HG02571 (cell line): ENCODE results near the gene MMEL1.
"Not testable (repeated sequence)": the region's sequence is repeated elsewhere in the genome, so short reads cannot be mapped to it uniquely, and the experiment has no call there.

ENCODE experiments used
- ATAC-seq: cut with Tn5 transposase; IDR thresholded peaks from one replicate; pipeline ENCODE4 v1.9.1; 2021; ENCODE audit warnings: mild to moderate bottlenecking, moderate library complexity; ENCODE audit not compliant: unreplicated experiment

The MMEL1 gene

DNA sequence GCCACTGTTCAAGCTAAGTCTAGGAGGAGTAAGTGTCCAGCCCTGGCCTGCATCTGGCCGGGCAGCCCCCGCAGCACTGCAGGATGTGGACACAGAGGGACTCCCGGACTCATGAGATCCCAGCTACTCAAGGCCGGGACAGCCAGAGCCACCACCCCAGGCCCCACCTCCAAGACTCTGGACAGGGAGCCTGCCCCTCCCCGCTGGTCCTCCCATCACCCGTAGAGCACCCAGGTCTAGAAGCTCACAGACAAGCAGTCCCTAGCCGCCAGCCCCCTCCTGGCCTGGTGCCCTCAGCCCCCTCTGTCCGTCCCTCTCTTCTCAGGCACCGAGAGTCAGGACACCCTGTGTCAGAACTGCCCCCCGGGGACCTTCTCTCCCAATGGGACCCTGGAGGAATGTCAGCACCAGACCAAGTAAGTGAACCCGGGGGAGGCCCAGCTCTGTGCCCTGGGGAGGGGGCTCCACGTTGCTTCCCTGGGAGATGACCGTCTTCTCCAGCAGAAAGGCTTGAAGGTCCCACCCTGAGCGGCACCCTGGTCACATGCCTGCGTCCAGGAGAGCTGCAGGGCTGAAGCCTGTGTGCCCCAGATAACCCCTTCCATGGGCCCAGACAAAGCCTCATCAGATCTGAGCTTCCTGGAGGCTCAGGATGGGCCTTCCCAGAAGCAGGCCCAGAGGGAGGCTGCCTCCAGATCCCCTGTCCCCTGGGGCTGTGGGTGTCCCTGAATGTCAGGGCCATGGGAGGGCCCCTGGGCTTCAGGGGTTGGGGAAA, 72.3 kb downstream of the MMEL1 start:
- ATAC-seq = no peak

DNA sequence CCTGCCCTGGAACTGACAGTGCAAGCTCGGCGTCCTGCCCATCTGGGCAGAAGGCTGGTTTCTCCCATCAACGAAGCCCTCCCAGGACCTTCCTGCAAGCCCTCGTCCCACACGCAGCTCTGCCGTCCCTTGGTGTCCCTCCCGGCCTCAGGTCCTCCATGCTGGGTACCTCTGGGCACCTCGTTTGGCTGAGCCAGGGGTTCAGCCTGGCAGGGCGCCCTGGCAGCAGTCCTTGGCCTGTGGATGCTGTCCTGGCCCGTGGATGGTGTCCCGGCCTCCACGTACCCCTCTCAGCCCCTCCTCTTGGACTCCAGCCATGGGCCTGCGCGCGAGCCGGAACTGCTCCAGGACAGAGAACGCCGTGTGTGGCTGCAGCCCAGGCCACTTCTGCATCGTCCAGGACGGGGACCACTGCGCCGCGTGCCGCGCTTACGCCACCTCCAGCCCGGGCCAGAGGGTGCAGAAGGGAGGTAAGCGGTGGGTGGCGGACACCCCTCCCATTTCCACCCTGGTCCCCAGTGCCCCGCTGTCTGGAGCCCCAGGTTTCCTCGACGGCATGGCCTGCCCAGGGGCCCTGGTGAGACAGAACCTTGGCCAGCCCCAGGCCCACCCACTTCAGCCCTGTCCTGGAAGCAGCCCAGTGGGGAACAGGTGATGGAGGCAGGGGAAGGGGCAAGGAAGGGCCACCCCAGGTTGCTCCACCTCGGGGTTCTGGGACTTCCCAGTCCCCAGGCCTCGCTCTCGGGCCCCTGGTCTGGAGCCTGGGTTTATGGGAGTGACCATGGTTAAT, 73.1 kb downstream of the MMEL1 start:
- no peak for ATAC-seq

DNA sequence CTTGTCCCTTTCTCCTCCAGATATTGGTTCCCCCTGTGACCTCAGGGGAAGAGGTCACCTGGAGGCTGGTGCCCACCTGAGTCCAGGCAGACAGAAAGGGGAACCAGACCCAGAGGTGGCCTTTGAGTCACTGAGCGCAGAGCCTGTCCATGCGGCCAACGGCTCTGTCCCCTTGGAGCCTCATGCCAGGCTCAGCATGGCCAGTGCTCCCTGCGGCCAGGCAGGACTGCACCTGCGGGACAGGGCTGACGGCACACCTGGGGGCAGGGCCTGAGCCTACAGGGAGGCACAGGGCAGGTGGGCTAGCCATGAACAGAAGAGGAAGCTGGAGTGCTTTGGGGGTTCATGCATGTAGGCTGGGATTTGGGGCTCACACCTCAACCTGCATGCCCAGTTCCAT, 74.0 kb downstream of the MMEL1 start:
- ATAC-seq = no peak

DNA sequence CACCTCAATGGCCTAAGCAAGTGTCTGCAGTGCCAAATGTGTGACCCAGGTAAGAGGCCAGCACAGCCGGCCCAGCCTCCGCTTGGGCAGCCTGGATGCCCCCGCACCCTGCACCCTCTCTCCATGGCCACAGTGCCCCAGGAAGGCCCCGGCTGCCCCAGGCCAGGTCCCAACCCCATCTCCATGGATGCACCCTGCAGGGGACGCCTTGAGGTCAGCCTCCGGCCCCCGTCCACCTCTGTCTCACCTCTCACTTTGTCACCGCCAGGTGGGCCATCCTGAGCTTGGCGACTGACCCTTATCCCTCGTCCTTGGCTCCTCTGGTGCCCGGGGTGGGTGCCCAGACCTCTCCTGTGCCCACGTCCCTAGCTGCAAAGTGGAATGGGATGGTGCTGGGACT, 74.4 kb downstream of the MMEL1 start:
- ATAC-seq = no peak

DNA sequence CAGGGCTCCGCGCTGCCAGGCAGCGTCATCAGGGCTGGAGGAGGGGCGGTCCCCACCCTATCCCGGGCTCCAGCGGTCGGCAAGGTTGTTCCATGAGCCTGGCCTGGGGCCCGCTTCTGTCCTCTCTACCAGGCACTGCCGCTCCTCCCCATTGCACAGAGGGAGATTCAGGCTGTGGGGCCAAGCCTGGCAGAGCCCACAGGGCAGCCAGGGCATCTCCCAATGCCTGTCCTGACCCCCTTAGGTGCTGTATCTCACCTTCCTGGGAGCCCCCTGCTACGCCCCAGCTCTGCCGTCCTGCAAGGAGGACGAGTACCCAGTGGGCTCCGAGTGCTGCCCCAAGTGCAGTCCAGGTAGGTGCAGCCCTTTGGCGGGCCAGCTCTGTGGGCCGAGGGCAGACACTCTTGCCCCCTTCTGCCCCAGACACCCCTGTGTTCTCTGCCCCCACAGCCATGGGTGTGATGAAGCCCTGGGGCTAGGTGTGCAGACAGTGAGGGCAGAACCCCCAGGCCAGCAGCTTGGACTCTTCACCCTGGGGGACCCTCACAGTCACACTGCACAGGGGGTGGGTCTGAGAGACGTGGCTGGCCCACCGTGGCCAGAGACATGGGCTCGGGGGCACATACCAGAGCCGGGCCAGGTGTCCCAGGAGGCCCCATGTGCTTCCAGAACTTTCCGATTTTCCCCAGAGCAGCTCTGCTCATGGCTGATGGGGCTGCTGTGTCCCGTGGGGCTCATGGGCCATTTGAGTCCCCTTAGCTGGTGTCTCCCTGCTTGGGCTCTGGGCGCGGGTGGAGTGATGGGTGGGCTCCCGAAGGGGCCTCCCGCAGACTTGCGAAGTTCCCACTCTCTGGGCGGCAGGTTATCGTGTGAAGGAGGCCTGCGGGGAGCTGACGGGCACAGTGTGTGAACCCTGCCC, 75.1 kb downstream of the MMEL1 start:
- no peak for ATAC-seq

DNA sequence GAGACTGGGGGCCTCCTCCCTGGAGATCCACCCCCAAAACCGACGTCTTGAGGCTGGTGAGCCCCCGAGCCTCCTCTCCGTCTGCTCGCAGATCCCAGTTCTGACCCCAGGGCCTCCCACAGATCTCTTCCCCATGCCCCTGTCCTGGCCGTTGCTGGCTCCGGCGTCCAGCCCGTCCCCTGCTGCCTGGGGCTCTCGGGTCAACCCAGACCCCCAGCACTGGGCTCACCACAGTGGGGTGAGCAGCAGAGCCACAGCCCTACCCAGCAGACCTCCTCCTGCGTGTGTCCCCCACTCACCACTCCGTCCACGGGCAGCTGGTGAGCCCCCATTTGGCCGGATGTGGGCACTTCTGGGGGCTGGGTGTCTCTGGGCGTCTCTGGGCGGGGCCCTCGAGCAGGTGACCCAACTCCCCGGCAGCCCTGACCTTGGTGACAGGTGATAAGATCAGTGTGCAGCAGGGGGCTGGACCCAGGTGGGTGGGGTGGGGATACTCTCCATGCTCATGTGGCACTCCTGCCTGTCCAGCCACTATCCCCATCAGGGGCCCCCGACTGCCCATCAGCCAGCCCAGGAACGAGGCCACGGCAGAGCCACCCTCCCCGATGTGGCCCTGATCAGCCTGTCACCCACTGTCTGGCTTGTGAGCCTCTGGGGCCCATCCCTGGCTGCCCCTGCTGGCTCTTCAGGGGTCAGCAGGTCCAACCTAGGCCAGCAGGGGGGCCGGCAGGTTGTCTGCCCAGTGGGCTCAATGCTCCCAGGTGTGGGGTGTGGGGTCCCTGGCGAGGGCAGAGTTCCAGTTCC, 75.9 kb downstream of the MMEL1 start:
- no peak for ATAC-seq

DNA sequence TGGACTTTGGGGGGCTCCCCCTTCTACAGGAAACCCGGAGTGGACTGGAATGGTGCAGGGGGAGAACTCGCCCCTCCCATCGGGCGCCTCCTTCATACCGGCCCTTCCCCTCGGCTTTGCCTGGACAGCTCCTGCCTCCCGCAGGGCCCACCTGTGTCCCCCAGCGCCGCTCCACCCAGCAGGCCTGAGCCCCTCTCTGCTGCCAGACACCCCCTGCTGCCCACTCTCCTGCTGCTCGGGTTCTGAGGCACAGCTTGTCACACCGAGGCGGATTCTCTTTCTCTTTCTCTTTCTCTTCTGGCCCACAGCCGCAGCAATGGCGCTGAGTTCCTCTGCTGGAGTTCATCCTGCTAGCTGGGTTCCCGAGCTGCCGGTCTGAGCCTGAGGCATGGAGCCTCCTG, 76.5 kb downstream of the MMEL1 start, which contains the start of gene TNFRSF14:
Gene TNFRSF14 (plus strand): TSS at position 95 of the 401 bp plus-strand sequence. CDS start 294 bp downstream, at position 389.
- no peak for ATAC-seq

DNA sequence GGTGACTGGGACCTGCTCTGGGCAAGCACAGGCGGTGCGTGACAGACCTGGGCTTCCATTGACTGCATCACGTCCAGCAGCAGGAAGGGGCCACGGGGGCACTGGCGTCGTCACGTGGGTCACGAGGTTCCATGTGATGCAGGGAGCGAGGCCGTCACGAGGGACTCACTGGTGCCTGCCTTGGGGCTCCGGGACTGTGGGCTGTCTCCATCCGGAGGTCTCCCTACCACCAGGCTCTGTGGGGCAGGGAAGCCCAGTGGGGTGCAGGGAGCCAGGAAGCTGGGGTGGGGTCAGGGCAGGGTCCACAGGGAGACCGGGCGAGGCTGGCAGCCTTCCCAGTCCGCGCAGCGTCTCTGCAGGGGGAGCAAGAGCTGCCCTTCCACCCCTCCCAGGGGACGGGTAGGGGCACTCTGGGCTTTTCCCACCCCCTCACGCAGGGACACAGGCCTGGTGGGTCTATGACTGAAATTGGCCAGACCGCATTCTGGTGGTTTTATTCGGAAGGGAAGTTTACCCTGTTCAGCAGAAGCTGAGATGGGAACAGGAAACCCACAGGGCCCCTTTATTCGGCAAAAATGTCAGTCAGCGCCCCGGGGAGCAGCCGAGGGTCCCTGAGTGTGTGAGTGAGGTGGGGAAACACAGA, 77.1 kb downstream of the MMEL1 start:
- no peak for ATAC-seq

DNA sequence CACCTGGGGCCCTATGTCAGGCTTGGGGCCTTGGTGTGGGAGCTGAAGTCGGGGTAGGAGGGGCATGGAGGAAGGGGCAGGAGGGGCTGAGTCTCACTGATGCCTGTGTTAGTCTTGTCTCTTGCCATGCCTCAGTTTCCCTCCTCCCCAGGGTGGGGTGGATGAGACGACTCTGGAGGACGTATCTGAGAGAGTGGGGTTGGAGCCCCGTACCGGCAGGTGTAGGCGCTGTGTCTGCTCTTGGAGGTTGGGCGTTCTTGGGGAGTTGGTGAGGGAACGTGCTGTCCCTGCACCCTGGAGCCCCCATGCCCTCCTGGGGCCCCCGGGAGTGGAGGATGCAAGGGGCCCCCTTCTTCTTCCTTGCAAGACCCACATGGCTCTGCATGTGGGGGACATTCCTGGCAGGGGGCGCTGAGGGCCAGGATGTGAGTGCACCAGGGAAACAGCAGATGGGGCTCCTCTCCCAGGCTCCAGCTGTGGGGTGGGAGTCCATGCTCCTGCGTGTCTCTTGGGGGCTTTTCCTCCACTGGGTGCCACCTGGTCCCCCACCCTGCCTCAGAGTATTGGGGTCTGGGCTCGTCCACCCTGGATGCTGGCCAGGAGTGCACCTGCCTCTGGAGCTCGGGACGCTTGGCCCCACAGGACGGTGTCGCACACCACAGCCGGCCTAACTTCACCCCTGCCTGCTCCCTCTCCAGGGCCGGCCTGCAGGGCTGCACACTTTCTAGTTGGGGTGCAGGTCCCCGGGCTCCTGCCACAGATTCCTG, 78.0 kb downstream of the MMEL1 start:
- no peak for ATAC-seq

DNA sequence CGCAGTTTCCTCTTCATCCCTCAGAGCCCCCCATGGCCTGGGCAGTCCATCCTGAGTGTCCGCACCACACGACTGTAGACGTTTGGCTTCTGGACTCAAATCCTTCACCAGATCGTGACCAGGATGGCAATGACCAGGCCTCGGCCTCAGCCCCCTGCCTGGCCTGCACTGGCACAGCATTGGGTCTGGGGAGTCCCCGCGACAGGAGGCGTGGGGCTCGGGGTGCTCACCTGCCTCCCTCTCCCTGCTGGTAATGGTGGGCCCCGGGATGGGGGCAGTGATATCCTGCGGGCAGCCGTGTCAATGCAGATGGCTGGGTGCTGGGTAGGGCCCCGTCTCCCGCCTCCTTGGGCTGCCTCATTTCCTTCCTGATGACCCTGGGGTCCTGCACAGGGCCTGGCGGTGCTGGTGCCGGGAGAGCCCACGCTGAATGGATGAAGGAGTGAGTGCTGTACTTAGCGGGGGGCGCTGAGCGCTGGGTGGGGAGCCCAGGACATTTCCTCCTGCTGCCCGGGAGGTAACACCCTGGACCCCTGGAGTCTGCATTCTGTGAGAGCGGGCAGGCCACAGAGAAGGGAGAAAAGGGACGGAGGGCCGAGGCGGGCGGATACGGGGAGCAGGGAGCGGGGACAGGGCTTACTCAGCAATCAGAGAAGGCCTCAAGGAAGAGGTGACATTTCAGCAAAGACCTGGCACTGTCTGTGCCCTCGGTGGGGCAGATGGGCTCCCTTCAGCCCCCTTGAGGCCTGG, 78.8 kb downstream of the MMEL1 start:
- no peak for ATAC-seq

DNA sequence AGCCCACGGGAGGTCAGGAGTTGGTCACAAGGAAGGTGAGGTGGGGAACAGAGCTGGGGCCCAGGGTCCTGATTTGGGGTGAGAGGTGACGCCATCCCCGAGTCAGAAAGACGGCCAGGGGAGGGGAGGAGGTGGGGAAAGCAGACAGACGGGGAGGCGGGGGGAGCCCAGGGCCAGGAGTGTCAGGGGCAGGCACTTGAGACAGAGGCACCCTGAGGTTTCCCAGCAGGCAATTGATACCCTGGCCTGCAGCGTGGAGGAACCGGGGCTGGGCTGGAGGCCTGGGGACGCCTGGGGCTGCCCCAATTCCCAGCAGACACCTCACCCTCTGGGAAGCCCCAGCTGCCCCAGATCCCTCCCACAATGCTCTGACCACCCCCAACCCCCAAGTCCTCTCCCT, 79.7 kb downstream of the MMEL1 start:
- ATAC-seq = not testable (repeated sequence)

DNA sequence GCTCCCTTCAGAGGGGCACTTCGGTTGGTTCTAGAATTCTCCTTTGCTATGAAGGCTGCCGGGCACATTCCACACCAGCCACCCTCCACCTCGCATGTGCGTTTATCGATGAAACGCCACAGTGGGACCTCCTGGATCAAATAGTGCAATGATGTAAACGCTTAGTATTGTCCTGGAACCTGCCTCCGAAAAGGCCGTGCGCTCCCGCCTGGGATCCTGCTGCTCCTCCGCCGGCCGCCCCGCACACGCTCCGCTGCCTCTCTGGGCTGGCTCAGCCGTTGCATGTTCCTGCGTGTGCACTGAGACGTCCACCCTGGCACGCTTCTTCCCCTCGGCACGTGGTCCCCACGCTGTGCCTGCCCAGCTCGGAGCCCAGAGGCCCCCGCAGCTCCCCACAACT, 80.6 kb downstream of the MMEL1 start:
- ATAC-seq = no peak

DNA sequence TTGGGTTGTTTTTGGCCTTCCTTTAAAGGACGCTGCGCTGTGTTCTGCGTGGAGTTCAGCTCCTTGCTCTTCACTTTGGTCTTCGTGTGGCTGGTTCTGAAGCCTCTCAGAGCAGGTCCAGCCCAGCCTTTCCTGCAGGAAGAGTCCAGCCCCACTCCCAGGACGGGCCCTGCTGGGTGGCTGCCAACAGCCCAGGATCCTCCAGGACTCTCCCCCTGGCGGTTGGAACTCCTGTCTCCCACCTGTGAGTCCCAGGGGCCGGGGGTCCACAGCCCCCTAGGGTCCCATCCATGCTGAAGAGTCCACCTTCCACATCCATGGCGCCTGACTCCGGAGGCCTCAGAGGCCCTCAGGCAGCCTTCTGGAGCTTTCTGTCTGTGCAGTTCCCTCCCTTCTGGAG, 81.3 kb downstream of the MMEL1 start:
- not testable (repeated sequence) for ATAC-seq

DNA sequence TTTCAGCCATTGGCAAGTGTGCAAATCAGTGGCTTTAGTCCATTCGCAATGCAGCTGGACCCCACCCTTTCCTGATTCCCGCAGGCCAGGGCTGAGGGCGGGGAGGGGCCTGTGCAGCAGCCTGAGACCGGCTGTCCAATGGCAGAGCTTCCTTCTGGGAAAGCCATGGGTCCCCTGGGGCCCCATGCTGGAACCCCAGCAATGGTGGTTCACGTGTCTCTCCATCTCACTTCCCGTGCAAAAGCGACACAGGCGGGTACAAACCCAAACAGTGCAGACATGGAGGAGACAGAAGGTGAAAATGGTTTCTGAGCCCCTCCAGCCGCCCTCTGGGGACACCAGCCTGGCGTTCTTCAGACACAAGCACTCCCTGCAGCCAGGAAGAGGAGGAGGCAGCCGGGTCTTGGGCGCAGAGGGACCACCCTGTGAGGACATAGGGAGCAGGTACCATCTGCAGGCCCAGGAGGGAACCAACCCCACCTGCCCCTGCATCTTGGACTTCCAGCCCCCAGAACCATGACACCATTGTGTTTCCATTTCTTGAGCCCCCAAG, 82.4 kb downstream of the MMEL1 start:
- not testable (repeated sequence) for ATAC-seq

DNA sequence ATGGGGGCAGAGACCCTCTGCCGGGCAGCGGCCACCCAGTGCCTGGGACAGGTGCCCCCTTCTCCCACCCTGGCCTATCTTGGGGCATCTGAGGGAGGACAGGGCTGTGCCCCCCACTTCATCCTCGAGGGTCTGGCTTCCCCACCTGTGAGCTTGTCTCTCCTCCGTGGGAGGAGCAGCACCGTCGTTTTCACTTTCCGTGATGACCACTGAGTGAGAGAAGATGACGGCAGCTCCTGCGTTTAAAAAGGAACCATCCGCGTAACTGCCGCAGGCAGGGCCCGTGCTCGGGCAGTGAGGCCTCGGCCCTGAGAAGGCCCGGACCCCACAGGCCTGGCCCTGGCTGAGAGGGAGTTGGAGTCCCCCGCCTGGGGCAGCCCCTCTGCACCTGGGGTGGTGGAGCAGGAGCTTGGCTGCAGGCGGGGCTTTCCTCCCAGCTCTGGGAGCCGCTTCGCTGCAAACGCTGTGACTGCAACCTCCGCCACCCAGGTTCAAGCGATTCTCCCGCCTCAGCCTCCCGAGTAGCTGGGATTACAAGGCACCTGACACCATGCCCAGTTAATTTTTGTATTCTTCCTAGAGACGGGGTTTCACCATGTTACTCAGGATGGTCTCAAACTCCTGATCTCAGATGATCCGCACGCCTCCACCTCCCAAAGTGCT, 83.3 kb downstream of the MMEL1 start:
- not testable (repeated sequence) for ATAC-seq

DNA sequence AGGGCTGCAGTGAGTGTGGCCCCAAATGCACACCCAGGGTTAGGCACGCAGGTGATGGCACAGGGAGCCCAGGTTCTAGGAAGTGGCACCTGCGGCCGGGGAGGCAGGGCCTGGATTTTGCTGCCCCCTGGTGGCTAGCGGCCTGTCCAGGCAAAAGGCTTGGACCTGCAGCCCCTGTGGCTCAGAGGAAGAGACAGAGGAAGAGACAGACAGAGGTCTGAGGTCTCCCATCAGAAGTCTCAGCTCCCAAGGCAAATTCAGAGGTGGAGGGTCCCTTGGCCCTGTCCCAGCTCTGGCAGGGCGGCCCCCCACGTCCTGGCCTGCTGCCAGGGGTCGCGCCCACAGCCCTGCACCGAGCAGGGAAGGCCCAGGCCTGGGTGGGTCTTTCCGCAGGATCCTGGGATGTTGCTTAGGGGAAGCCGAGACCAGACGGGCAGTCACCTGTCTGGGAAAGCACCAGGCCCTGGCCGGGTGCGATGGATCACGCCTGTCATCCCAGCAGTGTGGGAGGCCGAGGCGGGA, 84.7 kb downstream of the MMEL1 start:
- peak; percentile 22 for ATAC-seq
